Measurements from ENCODE around the gene WASF3.
"Not testable (repeated sequence)": the region's sequence is repeated elsewhere in the genome, so short reads cannot be mapped to it uniquely, and the experiment has no call there.

WASF3 gene

DNA sequence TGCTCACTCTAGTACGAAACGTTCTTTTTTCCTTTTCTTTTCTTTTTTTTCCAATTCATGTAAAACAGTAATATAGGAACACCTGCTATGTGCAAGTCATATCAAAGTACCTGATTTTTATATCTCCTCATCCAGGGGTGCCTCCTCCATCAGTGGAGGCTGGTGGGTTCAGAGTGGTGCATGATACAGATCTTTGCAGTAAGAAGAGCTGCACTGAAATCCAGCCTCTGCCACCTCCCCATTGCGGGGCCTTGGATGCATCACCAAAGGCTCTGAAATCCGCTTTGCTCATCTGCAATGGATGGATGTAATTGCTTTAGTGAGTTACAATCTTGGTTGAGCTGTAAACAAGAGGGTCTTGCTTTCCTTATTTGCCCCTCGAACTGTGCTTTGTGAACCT lies 164.8 kb downstream of the WASF3 start:
- no peak for DNase-seq

DNA sequence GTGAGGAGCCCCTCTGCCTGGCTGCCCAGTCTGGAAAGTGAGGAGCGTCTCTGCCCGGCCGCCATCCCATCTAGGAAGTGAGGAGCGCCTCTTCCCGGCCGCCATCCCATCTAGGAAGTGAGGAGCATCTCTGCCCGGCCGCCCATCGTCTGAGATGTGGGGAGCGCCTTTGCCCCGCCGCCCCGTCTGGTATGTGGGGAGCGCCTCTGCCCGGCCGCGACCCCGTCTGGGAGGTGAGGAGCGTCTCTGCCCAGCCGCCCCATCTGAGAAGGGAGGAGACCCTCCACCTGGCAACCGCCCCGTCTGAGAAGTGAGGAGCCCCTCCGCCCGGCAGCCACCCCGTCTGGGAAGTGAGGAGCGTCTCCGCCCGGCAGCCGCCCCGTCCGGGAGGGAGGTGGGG lies 166.1 kb downstream of the WASF3 start:
- not testable (repeated sequence) for DNase-seq

- DNase-seq, result no peak
These were observed 169.2 kb downstream of the WASF3 start for GRCh38 chr13:26726684-26727083.

DNA sequence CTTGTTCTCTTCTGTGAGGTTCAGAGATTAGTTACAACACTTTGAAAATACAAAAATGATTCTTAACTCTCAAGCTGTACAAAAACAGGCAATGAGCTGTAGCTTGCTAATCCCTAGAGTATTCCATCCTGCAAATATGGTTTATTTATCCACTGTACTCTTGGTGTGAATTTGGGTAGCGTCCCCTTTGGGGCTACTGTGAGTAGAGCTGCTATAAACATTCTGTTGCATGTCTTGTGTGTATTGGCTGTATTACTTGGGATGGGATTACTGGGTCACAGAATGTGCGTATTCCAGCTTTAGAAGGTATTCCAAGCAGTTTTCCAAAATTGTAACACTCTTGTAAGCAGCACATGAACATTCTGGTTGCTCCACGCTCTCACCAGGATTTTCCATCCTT lies 169.6 kb downstream of the WASF3 start:
- DNase-seq, result no peak

GRCh38 chr13:26727633-26728032 lies 170.2 kb downstream of the WASF3 start:
- no peak for DNase-seq

- no peak for DNase-seq
These were observed 178.2 kb downstream of the WASF3 start for GRCh38 chr13:26735677-26736076.

Data from EL (cell line).